ENCODE data around the gene RAB11FIP3. TPM values are rescaled to one million over a fixed set of nuclear protein-coding genes. Genes with fewer than 3 reads are reported as not detected.
A peak's percentile ranks its signal among the peaks of the same experiment; 100 is the strongest.

RAB11FIP3 gene
- total and polyA plus RNA-seq, 2 of the 13 experiments (the other 11 are each of a cell fraction or from before 2014, with no cell fraction given), result 34.3 to 57.6 TPM

DNA sequence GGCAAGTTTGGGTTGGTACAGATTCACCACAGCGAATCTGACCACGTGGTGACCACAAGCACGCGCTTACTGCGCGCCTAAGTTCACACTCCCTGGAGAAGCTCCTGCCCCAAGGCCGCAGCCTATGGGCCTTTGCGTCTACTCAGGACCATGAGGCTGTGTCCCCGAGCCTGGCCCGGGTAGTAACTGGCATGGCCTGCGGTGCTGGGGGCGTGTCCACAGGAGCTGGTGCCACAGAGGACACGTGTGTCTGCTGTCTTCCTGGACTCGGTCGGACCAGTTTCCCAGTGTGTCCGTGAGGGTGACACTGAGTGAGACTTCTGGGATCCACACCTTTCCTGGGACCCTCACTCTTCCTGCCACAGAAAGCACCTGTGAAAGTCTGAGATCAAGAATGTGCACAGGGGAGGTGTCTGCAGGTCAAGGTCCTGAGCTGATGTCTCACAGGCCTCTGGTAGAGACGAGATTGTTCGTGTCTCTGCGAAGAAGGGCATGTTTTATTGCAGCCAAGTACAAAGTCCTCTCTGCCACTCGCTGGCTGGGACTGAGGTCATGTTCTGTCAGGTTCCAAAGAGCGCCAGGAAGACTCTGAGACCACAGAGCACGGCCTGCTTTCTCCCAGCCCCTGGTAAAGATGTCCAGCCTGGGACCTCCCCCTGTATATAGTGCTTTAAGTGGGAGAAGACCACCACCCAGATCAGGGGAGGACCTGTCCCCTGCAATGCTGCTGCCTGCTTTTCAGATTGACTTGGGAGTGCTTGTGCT lies 76.9 kb downstream of the RAB11FIP3 start:
- H3K4me2 ChIP-seq (ENCODE audit: low read depth, low read length), result peak overlapping the region; percentile 89
- WGBS (ENCODE audit: low lambda C conversion rate), result 56% methylated on average over 8 of the region's 22 CpGs
- POLR2A ChIA-PET, result interaction anchor here (0.7 to 2.8 kb wide), 19 partner anchors 15 to 268 kb away, joined by 3 to 35 read pairs (median 4); partner anchors contain the start of genes CAPN15, DECR2, FAM234A and NHLRC4
- 0 out of 2 replicates have a peak, but pooled peaks have one; percentile 26 for TF ChIP-seq RFXAP (CRISPR knock-in tag; IDR thresholded peaks at IDR 0.05; ENCODE audit: borderline replicate concordance)
- 0 out of 2 replicates have a peak, but pooled peaks have one; percentile 24 for TF ChIP-seq LBX2 (CRISPR knock-in tag; IDR thresholded peaks at IDR 0.05; ENCODE audit: borderline replicate concordance)
- TF ChIP-seq ZSCAN9 (CRISPR knock-in tag; IDR thresholded peaks at IDR 0.05; ENCODE audit: borderline replicate concordance), result no peak
- TF ChIP-seq HCFC1 (IDR thresholded peaks at IDR 0.05; ENCODE audit: low read depth, low read length), result no peak
- TF ChIP-seq SMYD3 (CRISPR knock-in tag; IDR thresholded peaks at IDR 0.05), result no peak
- TF ChIP-seq ZNF788 (CRISPR knock-in tag; IDR thresholded peaks at IDR 0.05; ENCODE audit: borderline replicate concordance), result peak; percentile 83; the same call in 1 of the 2 replicates
- TF ChIP-seq YY1 (IDR thresholded peaks at IDR 0.05; ENCODE audit: insufficient read depth, insufficient replicate concordance, low read depth, low read length), result no peak
- TF ChIP-seq, protein P1, sequence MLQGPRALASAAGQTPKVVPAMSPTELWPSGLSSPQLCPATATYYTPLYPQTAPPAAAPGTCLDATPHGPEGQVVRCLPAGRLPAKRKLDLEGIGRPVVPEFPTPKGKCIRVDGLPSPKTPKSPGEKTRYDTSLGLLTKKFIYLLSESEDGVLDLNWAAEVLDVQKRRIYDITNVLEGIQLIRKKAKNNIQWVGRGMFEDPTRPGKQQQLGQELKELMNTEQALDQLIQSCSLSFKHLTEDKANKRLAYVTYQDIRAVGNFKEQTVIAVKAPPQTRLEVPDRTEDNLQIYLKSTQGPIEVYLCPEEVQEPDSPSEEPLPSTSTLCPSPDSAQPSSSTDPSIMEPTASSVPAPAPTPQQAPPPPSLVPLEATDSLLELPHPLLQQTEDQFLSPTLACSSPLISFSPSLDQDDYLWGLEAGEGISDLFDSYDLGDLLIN (CRISPR knock-in tag; IDR thresholded peaks at IDR 0.05; ENCODE audit: borderline replicate concordance), result no peak
- no peak for TF ChIP-seq ZSCAN22 (CRISPR knock-in tag; IDR thresholded peaks at IDR 0.05)
- no peak for TF ChIP-seq AFF4 (CRISPR knock-in tag; IDR thresholded peaks at IDR 0.05)
- TF ChIP-seq, protein P2, sequence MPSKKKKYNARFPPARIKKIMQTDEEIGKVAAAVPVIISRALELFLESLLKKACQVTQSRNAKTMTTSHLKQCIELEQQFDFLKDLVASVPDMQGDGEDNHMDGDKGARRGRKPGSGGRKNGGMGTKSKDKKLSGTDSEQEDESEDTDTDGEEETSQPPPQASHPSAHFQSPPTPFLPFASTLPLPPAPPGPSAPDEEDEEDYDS (CRISPR knock-in tag; IDR thresholded peaks at IDR 0.05), result no peak; the same call in 1 of the 2 replicates
- no peak for TF ChIP-seq CCDC6 (CRISPR knock-in tag; IDR thresholded peaks at IDR 0.05)
- peak; percentile 50; the same call in 1 of the 2 replicates for TF ChIP-seq ZNF337 (CRISPR knock-in tag; IDR thresholded peaks at IDR 0.05; ENCODE audit: borderline replicate concordance, low read depth)
- peak; percentile 61; the same call in 1 of the 2 replicates for TF ChIP-seq ZBTB38 (CRISPR knock-in tag; IDR thresholded peaks at IDR 0.05)
- TF ChIP-seq POLR2A (IDR thresholded peaks at IDR 0.05; ENCODE audit: insufficient read depth in 1 of 2, low read depth in 2 of 2, low read length in 2 of 2), result peak; percentile 41 to 67; a peak in 3 of 4 replicates

More for the DNA sequence above, 76.9 kb downstream of the RAB11FIP3 start:
- Histone ChIP-seq H3K27me3 (ENCODE audit: control insufficient read depth in 1 of 2, insufficient read depth in 2 of 2, low read length in 2 of 2) (no peaks in the 10 kb centered on the region), H3K79me2 (ENCODE audit: insufficient read depth, low read length) (peaks cover 3% of the 10 kb centered on the region), H3K4me1 (ENCODE audit: insufficient read depth, low read length) (peaks cover 59% of the 10 kb centered on the region), H4K20me1 (ENCODE audit: insufficient read depth, low read length) (no peaks in the 10 kb centered on the region), H3K4me3 (replicated peaks in 1 of 3; ENCODE audit: insufficient read depth in 1 of 3, low read depth in 2 of 3, low read length in 3 of 3) (peak overlapping the region; percentile 24 to 65 (median 44)), H3K9ac (ENCODE audit: insufficient read depth, low read depth, low read length) (peak overlapping the region; percentile 80), H2AFZ (ENCODE audit: low read length) (no peak overlapping the region), H3K27ac (ENCODE audit: extremely low read length, insufficient read depth, low read length) (peak overlapping the region; percentile 93), H3K9me3 (ENCODE audit: low read length) (no peaks in the 10 kb centered on the region), H3K36me3 (replicated peaks in 1 of 2; ENCODE audit: control insufficient read depth in 1 of 2, insufficient read depth in 2 of 2, low read length in 2 of 2) (peaks cover 13 to 36% of the 10 kb centered on the region in 2 experiments; a peak in 3 of 5 replicates)
- CTCF ChIA-PET (ENCODE audit: low intra/inter-chr PET ratio, low total read pairs), result no interaction called here
- peak; percentile 86 for DNase-seq (ENCODE audit: low spot score)
- intact Hi-C loops (cut with micrococcal nuclease; ENCODE audit: unreplicated experiment) (no loop called here), in situ Hi-C loops (cut with HindIII; ENCODE audit: extremely low pct_ligation_motif_present, low pct_unique_long_range_greater_than_20kb) (no loop called here)
- peak; percentile 82 for ATAC-seq
- BruUV-seq (replicated peaks), result TSS peak; percentile 88
- peak; percentile 97 for FAIRE-seq
